ENCODE measurements around the gene MARS1.
"Not testable (repeated sequence)": the region's sequence is repeated elsewhere in the genome, so short reads cannot be mapped to it uniquely, and the experiment has no call there.

The MARS1 gene

GRCh38 chr12:57487597-57488401, at the start of gene MARS1:
Gene MARS1 (plus strand): TSS chr12:57488068. CDS start chr12:57488091, 23 bp downstream.
- peak; percentile 95 to 99 for DNase-seq (ENCODE audit: low read depth in 1 of 2, low spot score in 1 of 2)
- in situ Hi-C loops (cut with HindIII; ENCODE audit: low pct_unique_long_range_greater_than_20kb, low sequenced_read_pairs), result no loop called here
- no peak for TF ChIP-seq JUND (IDR thresholded peaks at IDR 0.05; ENCODE audit: low read depth)

GRCh38 chr12:57438400-57438799, 49.5 kb upstream of the MARS1 start:
- no peak for DNase-seq (ENCODE audit: low read depth in 1 of 2, low spot score in 1 of 2)

GRCh38 chr12:57439762-57440266, 48.1 kb upstream of the MARS1 start:
- DNase-seq (ENCODE audit: low read depth in 1 of 2, low spot score in 1 of 2), result no peak
- in situ Hi-C loops (cut with HindIII; ENCODE audit: low pct_unique_long_range_greater_than_20kb, low sequenced_read_pairs), result no loop called here
- TF ChIP-seq JUND (IDR thresholded peaks at IDR 0.05; ENCODE audit: low read depth), result no peak

More at GRCh38 chr12:57438400-57438799, 49.5 kb upstream of the MARS1 start:
- no peak for TF ChIP-seq JUND (IDR thresholded peaks at IDR 0.05; ENCODE audit: low read depth)
- in situ Hi-C loops (cut with HindIII; ENCODE audit: low pct_unique_long_range_greater_than_20kb, low sequenced_read_pairs), result no loop called here

- DNase-seq (ENCODE audit: low read depth in 1 of 2, low spot score in 1 of 2); in situ Hi-C loops (cut with HindIII; ENCODE audit: low pct_unique_long_range_greater_than_20kb, low sequenced_read_pairs): not testable (repeated sequence)
These were observed 46.5 kb upstream of the MARS1 start for GRCh38 chr12:57441393-57441792.

- TF ChIP-seq JUND (IDR thresholded peaks at IDR 0.05; ENCODE audit: low read depth), result no peak
- no peak for DNase-seq (ENCODE audit: low read depth in 1 of 2, low spot score in 1 of 2)
- in situ Hi-C loops (cut with HindIII; ENCODE audit: low pct_unique_long_range_greater_than_20kb, low sequenced_read_pairs), result no loop called here
These were observed 45.9 kb upstream of the MARS1 start for GRCh38 chr12:57441846-57442427.

GRCh38 chr12:57444337-57444736, 43.5 kb upstream of the MARS1 start:
- DNase-seq (ENCODE audit: low read depth in 1 of 2, low spot score in 1 of 2); in situ Hi-C loops (cut with HindIII; ENCODE audit: low pct_unique_long_range_greater_than_20kb, low sequenced_read_pairs): not testable (repeated sequence)

- no peak for TF ChIP-seq JUND (IDR thresholded peaks at IDR 0.05; ENCODE audit: low read depth)
- in situ Hi-C loops (cut with HindIII; ENCODE audit: low pct_unique_long_range_greater_than_20kb, low sequenced_read_pairs), result no loop called here
These were observed 43.1 kb upstream of the MARS1 start for GRCh38 chr12:57444744-57445143.

GRCh38 chr12:57446292-57446960, 41.4 kb upstream of the MARS1 start:
- DNase-seq (ENCODE audit: low read depth in 1 of 2, low spot score in 1 of 2), result no peak
- in situ Hi-C loops (cut with HindIII; ENCODE audit: low pct_unique_long_range_greater_than_20kb, low sequenced_read_pairs), result no loop called here
- TF ChIP-seq JUND (IDR thresholded peaks at IDR 0.05; ENCODE audit: low read depth), result no peak

More at GRCh38 chr12:57444744-57445143, 43.1 kb upstream of the MARS1 start:
- no peak for DNase-seq (ENCODE audit: low read depth in 1 of 2, low spot score in 1 of 2)

GRCh38 chr12:57448669-57449068, 39.2 kb upstream of the MARS1 start:
- no peak for TF ChIP-seq JUND (IDR thresholded peaks at IDR 0.05; ENCODE audit: low read depth)
- in situ Hi-C loops (cut with HindIII; ENCODE audit: low pct_unique_long_range_greater_than_20kb, low sequenced_read_pairs), result no loop called here
- DNase-seq (ENCODE audit: low read depth in 1 of 2, low spot score in 1 of 2), result no peak

- in situ Hi-C loops (cut with HindIII; ENCODE audit: low pct_unique_long_range_greater_than_20kb, low sequenced_read_pairs), result no loop called here
- TF ChIP-seq JUND (IDR thresholded peaks at IDR 0.05; ENCODE audit: low read depth), result no peak
- no peak for DNase-seq (ENCODE audit: low read depth in 1 of 2, low spot score in 1 of 2)
These were observed 38.5 kb upstream of the MARS1 start for GRCh38 chr12:57449375-57449774.

GRCh38 chr12:57450057-57450456, 37.8 kb upstream of the MARS1 start:
- TF ChIP-seq JUND (IDR thresholded peaks at IDR 0.05; ENCODE audit: low read depth), result no peak
- no peak for DNase-seq (ENCODE audit: low read depth in 1 of 2, low spot score in 1 of 2)
- in situ Hi-C loops (cut with HindIII; ENCODE audit: low pct_unique_long_range_greater_than_20kb, low sequenced_read_pairs), result no loop called here

- no peak for DNase-seq (ENCODE audit: low read depth in 1 of 2, low spot score in 1 of 2)
- TF ChIP-seq JUND (IDR thresholded peaks at IDR 0.05; ENCODE audit: low read depth), result no peak
- in situ Hi-C loops (cut with HindIII; ENCODE audit: low pct_unique_long_range_greater_than_20kb, low sequenced_read_pairs), result no loop called here
These were observed 36.6 kb upstream of the MARS1 start for GRCh38 chr12:57451233-57451778.

Measured in T47D (cell line).